HEK293 (cell line): Measurements from ENCODE around the gene LRRC52.

ENCODE experiments used
- CTCF ChIA-PET: fragments of 350-600 bp; formaldehyde crosslinking; extraction: SDS; loops from one replicate; lab custom pipeline; 2021; ENCODE audit warnings: antibody characterized with exemption; lab: Yijun Ruan, JAX
- POLR2A ChIA-PET: fragments of 300-600 bp; formaldehyde crosslinking; extraction: SDS; loops from one replicate; lab custom pipeline; 2020; ENCODE audit warnings: antibody characterized with exemption, inconsistent platforms; lab: Yijun Ruan, JAX
- H3K27ac ChIP-seq: fragments of 200-500 bp; sonication (Bioruptor generic); 2 replicates; pipeline ENCODE4 v1.5.1; 2014; ENCODE audit warnings: low read depth, low read length, control low read depth, inconsistent platforms; ENCODE audit errors: extremely low read depth
- H3K36me3 ChIP-seq, 2 experiments: fragments of 200-500 bp in 1 of 2; sonication (Bioruptor generic) in 1 of 2; 1 replicate in 1 of 2; 2 replicates in 1 of 2; pipeline ENCODE4 v1.5.1; 2014 to 2017; ENCODE audit warnings: inconsistent platforms in 2 of 2, low read length in 2 of 2; ENCODE audit not compliant: control insufficient read depth in 2 of 2, insufficient read depth in 1 of 2
- H3K4me1 ChIP-seq: fragments of 200-500 bp; sonication (Bioruptor generic); 2 replicates; pipeline ENCODE4 v1.5.1; 2014; ENCODE audit warnings: mild to moderate bottlenecking, low read length, inconsistent platforms; ENCODE audit not compliant: control insufficient read depth, insufficient read depth
- H3K4me3 ChIP-seq: 2 replicates; pipeline ENCODE4 v1.5.1; 2011; ENCODE audit warnings: low read depth, mild to moderate bottlenecking, control low read depth, low read length, moderate library complexity
- H3K9me3 ChIP-seq: fragments of 200-500 bp; sonication (Bioruptor generic); 2 replicates; pipeline ENCODE4 v1.5.1; 2014; ENCODE audit warnings: low read depth, low read length, inconsistent platforms; ENCODE audit not compliant: control insufficient read depth, insufficient read depth
- SCRT2 ChIP-seq: fragments of 450-650 bp; formaldehyde crosslinking; IDR thresholded peaks from 2 replicates; pipeline ENCODE4 v1.5.1; 2016; ENCODE audit warnings: missing biosample characterization, missing genetic modification characterization
- TCF7L2 ChIP-seq: IDR thresholded peaks from 2 replicates; pipeline ENCODE4 v1.6.1; 2011; ENCODE audit warnings: low read depth, mild to moderate bottlenecking, inconsistent platforms, low read length, moderate library complexity, borderline replicate concordance
- ZBTB21 ChIP-seq: fragments of 450-650 bp; formaldehyde crosslinking; IDR thresholded peaks from 2 replicates; pipeline ENCODE4 v1.5.1; 2017; ENCODE audit warnings: missing biosample characterization, missing genetic modification characterization
- ZNF132 ChIP-seq: fragments of 450-650 bp; formaldehyde crosslinking; IDR thresholded peaks from 2 replicates; pipeline ENCODE4 v1.5.1; 2017; ENCODE audit warnings: missing biosample characterization, missing genetic modification characterization, borderline replicate concordance
- ZNF140 ChIP-seq: fragments of 450-650 bp; formaldehyde crosslinking; IDR thresholded peaks from 2 replicates; pipeline ENCODE4 v1.5.1; 2016; ENCODE audit warnings: missing biosample characterization, missing genetic modification characterization
- ZNF157 ChIP-seq: fragments of 450-650 bp; formaldehyde crosslinking; IDR thresholded peaks from 2 replicates; pipeline ENCODE4 v1.5.1; 2016; ENCODE audit warnings: missing biosample characterization, missing genetic modification characterization
- ZNF169 ChIP-seq: fragments of 450-650 bp; formaldehyde crosslinking; IDR thresholded peaks from 2 replicates; pipeline ENCODE4 v1.5.1; 2016; ENCODE audit warnings: missing biosample characterization, missing genetic modification characterization
- ZNF2 ChIP-seq: fragments of 450-650 bp; formaldehyde crosslinking; IDR thresholded peaks from 2 replicates; pipeline ENCODE4 v1.5.1; 2016; ENCODE audit warnings: missing biosample characterization, missing genetic modification characterization
- ZNF23 ChIP-seq: fragments of 450-650 bp; formaldehyde crosslinking; IDR thresholded peaks from 2 replicates; pipeline ENCODE4 v1.5.1; 2016; ENCODE audit warnings: missing biosample characterization, missing genetic modification characterization, borderline replicate concordance
- ZNF394 ChIP-seq: fragments of 450-650 bp; formaldehyde crosslinking; IDR thresholded peaks from 2 replicates; pipeline ENCODE4 v1.5.1; 2016; ENCODE audit warnings: missing biosample characterization, missing genetic modification characterization, mild to moderate bottlenecking, moderate library complexity, borderline replicate concordance
- ZNF561 ChIP-seq: fragments of 450-650 bp; IDR thresholded peaks from 2 replicates; pipeline ENCODE4 v1.5.1; 2018; ENCODE audit warnings: missing biosample characterization, missing genetic modification characterization, borderline replicate concordance
- ZNF777 ChIP-seq: fragments of 450-650 bp; formaldehyde crosslinking; IDR thresholded peaks from 2 replicates; pipeline ENCODE4 v1.5.1; 2017; ENCODE audit warnings: missing biosample characterization, missing genetic modification characterization, borderline replicate concordance
- TF ChIP-seq, protein P1 (sequence below): fragments of 450-650 bp; formaldehyde crosslinking; IDR thresholded peaks from 2 replicates; pipeline ENCODE4 v1.5.1; 2016; ENCODE audit warnings: missing biosample characterization, missing genetic modification characterization
- TF ChIP-seq, protein P2 (sequence below): fragments of 450-650 bp; formaldehyde crosslinking; IDR thresholded peaks from 2 replicates; pipeline ENCODE4 v1.5.1; 2016; ENCODE audit warnings: missing biosample characterization, missing genetic modification characterization
- TF ChIP-seq, protein P3 (sequence below): fragments of 450-650 bp; formaldehyde crosslinking; IDR thresholded peaks from 2 replicates; pipeline ENCODE4 v1.5.1; 2016; ENCODE audit warnings: missing biosample characterization, missing genetic modification characterization

The LRRC52 gene

DNA sequence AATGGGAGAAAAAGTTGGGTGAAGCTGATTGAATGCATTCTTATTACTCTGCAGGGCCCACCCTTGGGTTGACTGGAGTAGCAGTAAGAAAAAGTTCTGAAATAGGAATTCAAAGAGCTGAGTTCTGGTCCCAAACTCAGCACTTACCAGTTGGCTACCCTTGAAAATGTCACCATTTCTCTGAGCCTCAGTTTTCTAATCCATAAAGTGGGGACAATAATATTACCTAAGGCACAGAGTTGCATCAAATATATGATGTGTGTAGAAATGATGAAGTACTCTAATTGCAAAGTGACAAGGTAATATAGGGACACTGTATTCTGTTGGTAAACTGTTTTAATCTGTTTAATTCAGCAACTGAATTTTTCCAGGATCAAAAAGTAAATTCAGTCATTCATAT is 1.2 kb downstream of the LRRC52 start:
- no peak for TF ChIP-seq SCRT2 (tag by site-specific recombination)
- no peak for TF ChIP-seq ZNF169 (tag by site-specific recombination)
- TF ChIP-seq ZNF394 (tag by site-specific recombination): no peak
- TF ChIP-seq ZNF2 (tag by site-specific recombination): no peak
- TF ChIP-seq TCF7L2: no peak
- TF ChIP-seq ZNF23: no peak
- CTCF ChIA-PET: interaction anchor here (0.6 kb wide), 1 partner anchor 346 kb away, joined by 4 read pairs; no protein-coding TSS in a partner anchor
- no peaks in the 10 kb centered on the region for H3K9me3 ChIP-seq
- no peaks in the 10 kb centered on the region for H3K36me3 ChIP-seq
- peaks cover 9% of the 10 kb centered on the region; the same call in 1 of the 2 replicates for H3K4me1 ChIP-seq
- no peak overlapping the region for H3K27ac ChIP-seq
- no peak overlapping the region for H3K4me3 ChIP-seq
- POLR2A ChIA-PET: no interaction called here

- Histone ChIP-seq H3K4me3 (no peak overlapping the region), H3K9me3 (no peaks in the 10 kb centered on the region), H3K4me1 (peaks cover 9% of the 10 kb centered on the region; the same call in 1 of the 2 replicates), H3K27ac (no peak overlapping the region), H3K36me3 (no peaks in the 10 kb centered on the region)
- TF ChIP-seq ZNF777 (tag by site-specific recombination): no peak
- TF ChIP-seq ZNF140 (tag by site-specific recombination): no peak
- TF ChIP-seq, protein P1, sequence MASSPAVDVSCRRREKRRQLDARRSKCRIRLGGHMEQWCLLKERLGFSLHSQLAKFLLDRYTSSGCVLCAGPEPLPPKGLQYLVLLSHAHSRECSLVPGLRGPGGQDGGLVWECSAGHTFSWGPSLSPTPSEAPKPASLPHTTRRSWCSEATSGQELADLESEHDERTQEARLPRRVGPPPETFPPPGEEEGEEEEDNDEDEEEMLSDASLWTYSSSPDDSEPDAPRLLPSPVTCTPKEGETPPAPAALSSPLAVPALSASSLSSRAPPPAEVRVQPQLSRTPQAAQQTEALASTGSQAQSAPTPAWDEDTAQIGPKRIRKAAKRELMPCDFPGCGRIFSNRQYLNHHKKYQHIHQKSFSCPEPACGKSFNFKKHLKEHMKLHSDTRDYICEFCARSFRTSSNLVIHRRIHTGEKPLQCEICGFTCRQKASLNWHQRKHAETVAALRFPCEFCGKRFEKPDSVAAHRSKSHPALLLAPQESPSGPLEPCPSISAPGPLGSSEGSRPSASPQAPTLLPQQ (tag by site-specific recombination): peak; percentile 37; the same call in 1 of the 2 replicates
- TF ChIP-seq, protein P2, sequence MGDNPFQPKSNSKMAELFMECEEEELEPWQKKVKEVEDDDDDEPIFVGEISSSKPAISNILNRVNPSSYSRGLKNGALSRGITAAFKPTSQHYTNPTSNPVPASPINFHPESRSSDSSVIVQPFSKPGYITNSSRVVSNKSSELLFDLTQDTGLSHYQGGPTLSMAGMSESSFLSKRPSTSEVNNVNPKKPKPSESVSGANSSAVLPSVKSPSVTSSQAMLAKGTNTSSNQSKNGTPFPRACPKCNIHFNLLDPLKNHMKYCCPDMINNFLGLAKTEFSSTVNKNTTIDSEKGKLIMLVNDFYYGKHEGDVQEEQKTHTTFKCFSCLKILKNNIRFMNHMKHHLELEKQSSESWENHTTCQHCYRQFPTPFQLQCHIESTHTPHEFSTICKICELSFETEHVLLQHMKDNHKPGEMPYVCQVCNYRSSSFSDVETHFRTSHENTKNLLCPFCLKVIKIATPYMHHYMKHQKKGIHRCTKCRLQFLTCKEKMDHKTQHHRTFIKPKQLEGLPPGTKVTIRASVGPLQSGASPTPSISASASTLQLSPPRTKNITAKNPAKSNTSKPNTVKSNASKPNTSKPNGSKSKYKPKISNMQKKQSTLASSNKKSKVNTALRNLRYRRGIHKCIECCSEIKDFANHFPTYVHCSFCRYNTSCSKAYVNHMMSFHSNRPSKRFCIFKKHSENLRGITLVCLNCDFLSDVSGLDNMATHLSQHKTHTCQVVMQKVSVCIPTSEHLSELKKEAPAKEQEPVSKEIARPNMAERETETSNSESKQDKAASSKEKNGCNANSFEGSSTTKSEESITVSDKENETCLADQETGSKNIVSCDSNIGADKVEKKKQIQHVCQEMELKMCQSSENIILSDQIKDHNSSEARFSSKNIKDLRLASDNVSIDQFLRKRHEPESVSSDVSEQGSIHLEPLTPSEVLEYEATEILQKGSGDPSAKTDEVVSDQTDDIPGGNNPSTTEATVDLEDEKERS: no peak
- TF ChIP-seq, protein P3, sequence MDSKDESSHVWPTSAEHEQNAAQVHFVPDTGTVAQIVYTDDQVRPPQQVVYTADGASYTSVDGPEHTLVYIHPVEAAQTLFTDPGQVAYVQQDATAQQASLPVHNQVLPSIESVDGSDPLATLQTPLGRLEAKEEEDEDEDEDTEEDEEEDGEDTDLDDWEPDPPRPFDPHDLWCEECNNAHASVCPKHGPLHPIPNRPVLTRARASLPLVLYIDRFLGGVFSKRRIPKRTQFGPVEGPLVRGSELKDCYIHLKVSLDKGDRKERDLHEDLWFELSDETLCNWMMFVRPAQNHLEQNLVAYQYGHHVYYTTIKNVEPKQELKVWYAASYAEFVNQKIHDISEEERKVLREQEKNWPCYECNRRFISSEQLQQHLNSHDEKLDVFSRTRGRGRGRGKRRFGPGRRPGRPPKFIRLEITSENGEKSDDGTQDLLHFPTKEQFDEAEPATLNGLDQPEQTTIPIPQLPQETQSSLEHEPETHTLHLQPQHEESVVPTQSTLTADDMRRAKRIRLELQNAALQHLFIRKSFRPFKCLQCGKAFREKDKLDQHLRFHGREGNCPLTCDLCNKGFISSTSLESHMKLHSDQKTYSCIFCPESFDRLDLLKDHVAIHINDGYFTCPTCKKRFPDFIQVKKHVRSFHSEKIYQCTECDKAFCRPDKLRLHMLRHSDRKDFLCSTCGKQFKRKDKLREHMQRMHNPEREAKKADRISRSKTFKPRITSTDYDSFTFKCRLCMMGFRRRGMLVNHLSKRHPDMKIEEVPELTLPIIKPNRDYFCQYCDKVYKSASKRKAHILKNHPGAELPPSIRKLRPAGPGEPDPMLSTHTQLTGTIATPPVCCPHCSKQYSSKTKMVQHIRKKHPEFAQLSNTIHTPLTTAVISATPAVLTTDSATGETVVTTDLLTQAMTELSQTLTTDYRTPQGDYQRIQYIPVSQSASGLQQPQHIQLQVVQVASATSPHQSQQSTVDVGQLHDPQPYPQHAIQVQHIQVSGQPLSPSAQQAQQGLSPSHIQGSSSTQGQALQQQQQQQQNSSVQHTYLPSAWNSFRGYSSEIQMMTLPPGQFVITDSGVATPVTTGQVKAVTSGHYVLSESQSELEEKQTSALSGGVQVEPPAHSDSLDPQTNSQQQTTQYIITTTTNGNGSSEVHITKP (tag by site-specific recombination): peak; percentile 77
- POLR2A ChIA-PET: no interaction called here
- CTCF ChIA-PET: no interaction called here
These were observed 2.2 kb downstream of the LRRC52 start for GRCh38 chr1:165545974-165546373.

GRCh38 chr1:165549973-165550372 is 6.2 kb downstream of the LRRC52 start:
- no peak overlapping the region for H3K4me3 ChIP-seq
- TF ChIP-seq ZNF561 (no peak), ZBTB21 (tag by site-specific recombination) (no peak), ZNF132 (no peak), ZNF157 (tag by site-specific recombination) (no peak)
- ChIA-PET POLR2A (no interaction called here), CTCF (interaction anchor here (0.6 kb wide), 1 partner anchor 50 kb away, joined by 4 read pairs; no protein-coding TSS in a partner anchor)
- H3K9me3 ChIP-seq: no peaks in the 10 kb centered on the region
- H3K36me3 ChIP-seq: no peaks in the 10 kb centered on the region
- H3K27ac ChIP-seq: no peak overlapping the region
- no peaks in the 10 kb centered on the region for H3K4me1 ChIP-seq
